Activated naive CD8-positive, alpha-beta T cell treated with anti-CD3 and anti-CD28 coated beads, Interleukin-2, amount 10 ng/mL, durations not matched to agents 7 days and 5 days (primary cell): ENCODE measurements around the gene VCAM1. TPM values are rescaled to one million over a fixed set of nuclear protein-coding genes. Genes with fewer than 3 reads are reported as not detected.
"Not testable (repeated sequence)": the region's sequence is repeated elsewhere in the genome, so short reads cannot be mapped to it uniquely, and the experiment has no call there.

ENCODE experiments used
- ATAC-seq: fragments of 150-1000 bp; cut with Tn5 transposase; one replicate; pipeline ENCODE4 v1.10.0; 2021; ENCODE audit warnings: low read depth, moderate library complexity
- POLR2A ChIA-PET: fragments of 350-600 bp; sonication (Branson Sonifier 250); formaldehyde crosslinking; loops from one replicate; lab custom pipeline; 2021; ENCODE audit warnings: antibody characterized with exemption; lab: Charles Lee
- DNase-seq: peaks from one replicate; pipeline ENCODE4 v3.0.0; 2021
- H3K27ac Mint-ChIP-seq: one replicate; pipeline ENCODE4 v1.8.0; 2022; ENCODE audit warnings: mild to moderate bottlenecking, mixed read lengths
- H3K27me3 Mint-ChIP-seq: one replicate; pipeline ENCODE4 v1.8.0; 2022; ENCODE audit warnings: mild to moderate bottlenecking, moderate library complexity, mixed read lengths
- H3K36me3 Mint-ChIP-seq: one replicate; pipeline ENCODE4 v1.8.0; 2021; ENCODE audit warnings: mild to moderate bottlenecking, mixed read lengths
- H3K4me1 Mint-ChIP-seq: one replicate; pipeline ENCODE4 v1.8.0; 2021; ENCODE audit warnings: mixed read lengths
- H3K4me3 Mint-ChIP-seq: one replicate; pipeline ENCODE4 v1.8.0; 2022; ENCODE audit warnings: mild to moderate bottlenecking, moderate library complexity, mixed read lengths
- H3K9me3 Mint-ChIP-seq: one replicate; pipeline ENCODE4 v1.8.0; 2021; ENCODE audit warnings: mixed read lengths
- total RNA-seq, 2 experiments: library from RNA; stranded (reverse); gene quantifications; one replicate each; pipeline ENCODE4 v1.2.3, GENCODE V29; 2021

VCAM1 gene
- total RNA-seq, 2 experiments from 2014 or later, result 0.51 to 0.53 TPM

- peaks cover 20% of the 10 kb centered on the region for H3K36me3 Mint-ChIP-seq
- POLR2A ChIA-PET, result no interaction called here
- H3K9me3 Mint-ChIP-seq, result peaks cover 7% of the 10 kb centered on the region
- H3K4me3 Mint-ChIP-seq, result no peak overlapping the region
- ATAC-seq, result no peak
- H3K27me3 Mint-ChIP-seq, result no peaks in the 10 kb centered on the region
- DNase-seq, result no peak
- no peak overlapping the region for H3K27ac Mint-ChIP-seq
- H3K4me1 Mint-ChIP-seq, result peaks cover 48% of the 10 kb centered on the region
Observed at GRCh38 chr1:100710906-100711682, 8.4 kb upstream of the VCAM1 start.

- peak; percentile 89 for ATAC-seq
- not testable (repeated sequence) for H3K9me3 Mint-ChIP-seq, H3K27me3 Mint-ChIP-seq
- DNase-seq, result peak; percentile 80
- Mint-ChIP-seq H3K27ac (peak overlapping the region; percentile 90), H3K4me1 (peaks cover 47% of the 10 kb centered on the region), H3K4me3 (peak overlapping the region; percentile 77), H3K36me3 (peaks cover 14% of the 10 kb centered on the region)
- POLR2A ChIA-PET, result interaction anchor here (0.7 kb wide), 1 partner anchor 102 kb away, joined by 3 read pairs; no protein-coding TSS in a partner anchor
Observed at GRCh38 chr1:100713027-100713426, 6.5 kb upstream of the VCAM1 start.

- DNase-seq, result peak; percentile 26
- POLR2A ChIA-PET, result interaction anchor here (0.6 kb wide), 1 partner anchor 138 kb away, joined by 4 read pairs; no protein-coding TSS in a partner anchor
- Mint-ChIP-seq H3K27ac (peak overlapping the region; percentile 90), H3K36me3 (peaks cover 14% of the 10 kb centered on the region), H3K4me1 (peaks cover 42% of the 10 kb centered on the region), H3K9me3 (peaks cover 7% of the 10 kb centered on the region), H3K27me3 (peaks cover 2% of the 10 kb centered on the region), H3K4me3 (peak overlapping the region; percentile 77)
- peak; percentile 31 for ATAC-seq
Observed at GRCh38 chr1:100713626-100714025, 5.9 kb upstream of the VCAM1 start.

- peaks cover 7% of the 10 kb centered on the region for H3K9me3 Mint-ChIP-seq
- H3K4me3 Mint-ChIP-seq, result no peak overlapping the region
- H3K27ac Mint-ChIP-seq, result no peak overlapping the region
- H3K27me3 Mint-ChIP-seq, result peaks cover 2% of the 10 kb centered on the region
- H3K4me1 Mint-ChIP-seq, result peaks cover 37% of the 10 kb centered on the region
- no peak for DNase-seq
- ATAC-seq, result no peak
- peaks cover 11% of the 10 kb centered on the region for H3K36me3 Mint-ChIP-seq
- POLR2A ChIA-PET, result no interaction called here
Observed at GRCh38 chr1:100714599-100714998, 4.9 kb upstream of the VCAM1 start.

- H3K9me3 Mint-ChIP-seq, result peaks cover under 1% of the 10 kb centered on the region
- H3K4me3 Mint-ChIP-seq, result no peak overlapping the region
- ATAC-seq, result no peak
- H3K4me1 Mint-ChIP-seq, result peaks cover 26% of the 10 kb centered on the region
- no peak overlapping the region for H3K27ac Mint-ChIP-seq
- peaks cover 4% of the 10 kb centered on the region for H3K36me3 Mint-ChIP-seq
- POLR2A ChIA-PET, result no interaction called here
- H3K27me3 Mint-ChIP-seq, result peaks cover 15% of the 10 kb centered on the region
- DNase-seq, result no peak
Observed at GRCh38 chr1:100717218-100717617, 2.3 kb upstream of the VCAM1 start.

- POLR2A ChIA-PET, result no interaction called here
- peaks cover 3% of the 10 kb centered on the region for H3K36me3 Mint-ChIP-seq
Observed at GRCh38 chr1:100718581-100718980, 961 bp upstream of the VCAM1 start.

GRCh38 chr1:100720101-100720500, 559 bp downstream of the VCAM1 start:
- ATAC-seq, result no peak
- Mint-ChIP-seq H3K4me3 (no peak overlapping the region), H3K4me1 (peaks cover 3% of the 10 kb centered on the region)

More at GRCh38 chr1:100718581-100718980, 961 bp upstream of the VCAM1 start:
- Mint-ChIP-seq H3K27me3 (peaks cover 20% of the 10 kb centered on the region), H3K9me3 (no peaks in the 10 kb centered on the region), H3K27ac (no peak overlapping the region), H3K4me1 (peaks cover 13% of the 10 kb centered on the region), H3K4me3 (no peak overlapping the region)
- DNase-seq (no peak), ATAC-seq (no peak)

GRCh38 chr1:100720751-100721150, 1.2 kb downstream of the VCAM1 start:
- peaks cover 3% of the 10 kb centered on the region for H3K36me3 Mint-ChIP-seq
- peaks cover 2% of the 10 kb centered on the region for H3K4me1 Mint-ChIP-seq
- no peak overlapping the region for H3K4me3 Mint-ChIP-seq
- POLR2A ChIA-PET, result no interaction called here
- peaks cover 33% of the 10 kb centered on the region for H3K27me3 Mint-ChIP-seq
- H3K27ac Mint-ChIP-seq, result no peak overlapping the region
- no peaks in the 10 kb centered on the region for H3K9me3 Mint-ChIP-seq
- DNase-seq, result no peak
- no peak for ATAC-seq

More at GRCh38 chr1:100720101-100720500, 559 bp downstream of the VCAM1 start:
- POLR2A ChIA-PET, result no interaction called here
- Mint-ChIP-seq H3K27me3 (peaks cover 30% of the 10 kb centered on the region), H3K27ac (no peak overlapping the region), H3K36me3 (peaks cover 3% of the 10 kb centered on the region), H3K9me3 (no peaks in the 10 kb centered on the region)
- no peak for DNase-seq

- H3K4me3 Mint-ChIP-seq, result no peak overlapping the region
- H3K27me3 Mint-ChIP-seq, result peaks cover 33% of the 10 kb centered on the region
- peaks cover 2% of the 10 kb centered on the region for H3K4me1 Mint-ChIP-seq
- POLR2A ChIA-PET, result no interaction called here
- ATAC-seq (no peak), DNase-seq (no peak)
- H3K9me3 Mint-ChIP-seq, result no peaks in the 10 kb centered on the region
- H3K27ac Mint-ChIP-seq, result no peak overlapping the region
- H3K36me3 Mint-ChIP-seq, result peaks cover 3% of the 10 kb centered on the region
Observed at GRCh38 chr1:100721526-100722207, 2.1 kb downstream of the VCAM1 start.

GRCh38 chr1:100722221-100722620, 2.7 kb downstream of the VCAM1 start:
- POLR2A ChIA-PET, result no interaction called here
- Mint-ChIP-seq H3K36me3 (peaks cover 3% of the 10 kb centered on the region), H3K27me3 (peaks cover 31% of the 10 kb centered on the region), H3K4me1 (peaks cover 2% of the 10 kb centered on the region), H3K4me3 (no peak overlapping the region), H3K27ac (no peak overlapping the region), H3K9me3 (no peaks in the 10 kb centered on the region)
- no peak for DNase-seq
- no peak for ATAC-seq

- POLR2A ChIA-PET, result no interaction called here
Observed at GRCh38 chr1:100724281-100724680, 4.7 kb downstream of the VCAM1 start.

GRCh38 chr1:100730130-100730529, 10.6 kb downstream of the VCAM1 start:
- no peaks in the 10 kb centered on the region for H3K4me1 Mint-ChIP-seq
- H3K4me3 Mint-ChIP-seq, result no peak overlapping the region
- DNase-seq (no peak), ATAC-seq (no peak)
- H3K36me3 Mint-ChIP-seq, result no peaks in the 10 kb centered on the region
- POLR2A ChIA-PET, result no interaction called here
- no peak overlapping the region for H3K27ac Mint-ChIP-seq
- peaks cover 23% of the 10 kb centered on the region for H3K27me3 Mint-ChIP-seq
- H3K9me3 Mint-ChIP-seq, result peaks cover 3% of the 10 kb centered on the region

More at GRCh38 chr1:100724281-100724680, 4.7 kb downstream of the VCAM1 start:
- Mint-ChIP-seq H3K4me1 (peaks cover 2% of the 10 kb centered on the region), H3K27me3 (peaks cover 38% of the 10 kb centered on the region), H3K36me3 (peaks cover 3% of the 10 kb centered on the region), H3K4me3 (no peak overlapping the region), H3K9me3 (no peaks in the 10 kb centered on the region), H3K27ac (no peak overlapping the region)
- ATAC-seq (no peak), DNase-seq (no peak)

GRCh38 chr1:100731309-100731708, 11.8 kb downstream of the VCAM1 start:
- H3K27me3 Mint-ChIP-seq, result peaks cover 20% of the 10 kb centered on the region

More at GRCh38 chr1:100731309-100731708, 11.8 kb downstream of the VCAM1 start:
- ATAC-seq (no peak), DNase-seq (no peak)
- no peaks in the 10 kb centered on the region for H3K36me3 Mint-ChIP-seq
- H3K9me3 Mint-ChIP-seq, result peaks cover 3% of the 10 kb centered on the region
- H3K4me1 Mint-ChIP-seq, result no peaks in the 10 kb centered on the region
- POLR2A ChIA-PET, result no interaction called here
- no peak overlapping the region for H3K4me3 Mint-ChIP-seq
- H3K27ac Mint-ChIP-seq, result no peak overlapping the region
